SK-N-MC (cell line): ENCODE data around the gene PRDM10.
A peak's percentile ranks its signal among the peaks of the same experiment; 100 is the strongest.
"Not testable (repeated sequence)": the region's sequence is repeated elsewhere in the genome, so short reads cannot be mapped to it uniquely, and the experiment has no call there.

ENCODE experiments used
- DNase-seq: peaks from one replicate; pipeline ENCODE4 v3.0.0-alpha.2; 2011; ENCODE audit warnings: low read depth, low spot score
- H3K27ac ChIP-seq: fragments of 200-600 bp; sonication (generic); 2 replicates; pipeline ENCODE4 v1.5.1; 2016; ENCODE audit warnings: mixed run types
- H3K36me3 ChIP-seq: fragments of 200-600 bp; sonication (generic); 2 replicates; pipeline ENCODE4 v1.6.1; 2017; ENCODE audit warnings: antibody characterized with exemption, low read length, mixed read lengths; ENCODE audit not compliant: insufficient read depth
- H3K4me3 ChIP-seq: fragments of 200-600 bp; sonication (generic); 2 replicates; pipeline ENCODE4 v1.5.1; 2016
- H3K9ac ChIP-seq: fragments of 200-600 bp; sonication (generic); 2 replicates; pipeline ENCODE4 v1.8.0; 2017; ENCODE audit warnings: mixed run types, mixed read lengths; ENCODE audit not compliant: insufficient read length
- H3K9me3 ChIP-seq: fragments of 200-600 bp; sonication (generic); 2 replicates; pipeline ENCODE4 v1.6.1; 2017; ENCODE audit warnings: low read depth, mild to moderate bottlenecking, antibody characterized with exemption, low read length, moderate library complexity, mixed read lengths
- EZH2 ChIP-seq: fragments of 200-600 bp; sonication (generic); IDR thresholded peaks from one replicate; pipeline ENCODE4 v1.6.1; 2017; ENCODE audit warnings: antibody characterized with exemption
- FOXP2 ChIP-seq: optimal IDR thresholded peaks from 2 replicates; pipeline ENCODE3; 2011; ENCODE audit warnings: mild to moderate bottlenecking, moderate library complexity; ENCODE audit not compliant: insufficient read depth; ENCODE audit errors: extremely low read length, control extremely low read depth
- POLR2AphosphoS5 ChIP-seq: IDR thresholded peaks from 2 replicates; pipeline ENCODE4 v1.6.1; 2012; ENCODE audit warnings: mild to moderate bottlenecking, low read depth, low read length, borderline replicate concordance

The PRDM10 gene

GRCh38 chr11:129881570-129882170, 121.0 kb downstream of the PRDM10 start:
- peaks cover 97% of the 10 kb centered on the region for H3K36me3 ChIP-seq
- H3K27ac ChIP-seq = no peak overlapping the region
- TF ChIP-seq EZH2 = no peak
- TF ChIP-seq POLR2AphosphoS5 = no peak
- TF ChIP-seq FOXP2 = no peak

GRCh38 chr11:129880311-129880710, 122.3 kb downstream of the PRDM10 start:
- H3K9me3 ChIP-seq = no peaks in the 10 kb centered on the region
- TF ChIP-seq POLR2AphosphoS5 (no peak), EZH2 (no peak), FOXP2 (no peak)

More at GRCh38 chr11:129881570-129882170, 121.0 kb downstream of the PRDM10 start:
- Histone ChIP-seq H3K4me3 (no peak overlapping the region), H3K9me3 (no peaks in the 10 kb centered on the region), H3K9ac (no peak overlapping the region)
- no peak for DNase-seq

GRCh38 chr11:129871914-129872313, 130.7 kb downstream of the PRDM10 start:
- H3K9ac ChIP-seq = no peak overlapping the region
- TF ChIP-seq EZH2 = no peak
- no peak for DNase-seq
- no peaks in the 10 kb centered on the region for H3K9me3 ChIP-seq
- H3K36me3 ChIP-seq = peaks cover 99% of the 10 kb centered on the region
- H3K4me3 ChIP-seq = no peak overlapping the region
- no peak overlapping the region for H3K27ac ChIP-seq

More at GRCh38 chr11:129880311-129880710, 122.3 kb downstream of the PRDM10 start:
- no peak for DNase-seq
- Histone ChIP-seq H3K9ac (no peak overlapping the region), H3K27ac (no peak overlapping the region), H3K36me3 (peaks cover 96% of the 10 kb centered on the region), H3K4me3 (no peak overlapping the region)

- not testable (repeated sequence) for H3K4me3 ChIP-seq, DNase-seq, H3K9me3 ChIP-seq, H3K27ac ChIP-seq, H3K9ac ChIP-seq
- H3K36me3 ChIP-seq = peaks cover 99% of the 10 kb centered on the region
These were observed 134.0 kb downstream of the PRDM10 start for GRCh38 chr11:129868626-129869025.

GRCh38 chr11:129866311-129866710, 136.3 kb downstream of the PRDM10 start:
- Histone ChIP-seq H3K9me3 (no peaks in the 10 kb centered on the region), H3K27ac (no peak overlapping the region), H3K9ac (no peak overlapping the region), H3K36me3 (peaks cover 87% of the 10 kb centered on the region), H3K4me3 (no peak overlapping the region)
- no peak for TF ChIP-seq FOXP2
- TF ChIP-seq POLR2AphosphoS5 = no peak
- TF ChIP-seq EZH2 = no peak
- no peak for DNase-seq

GRCh38 chr11:129865701-129866100, 136.9 kb downstream of the PRDM10 start:
- Histone ChIP-seq H3K4me3 (no peak overlapping the region), H3K27ac (no peak overlapping the region), H3K9ac (no peak overlapping the region), H3K36me3 (peaks cover 81% of the 10 kb centered on the region), H3K9me3 (no peaks in the 10 kb centered on the region)
- no peak for DNase-seq
- no peak for TF ChIP-seq EZH2

- Histone ChIP-seq H3K27ac (no peak overlapping the region), H3K9ac (no peak overlapping the region), H3K9me3 (no peaks in the 10 kb centered on the region), H3K4me3 (no peak overlapping the region), H3K36me3 (peaks cover 75% of the 10 kb centered on the region)
- TF ChIP-seq FOXP2 (no peak), POLR2AphosphoS5 (no peak), EZH2 (no peak)
- DNase-seq = no peak
These were observed 137.8 kb downstream of the PRDM10 start for GRCh38 chr11:129864811-129865210.

GRCh38 chr11:129861702-129862522, 140.7 kb downstream of the PRDM10 start:
- Histone ChIP-seq H3K9ac (peak overlapping the region; percentile 66), H3K27ac (peak overlapping the region; percentile 95), H3K9me3 (no peaks in the 10 kb centered on the region), H3K36me3 (peaks cover 47% of the 10 kb centered on the region), H3K4me3 (peak overlapping the region; percentile 56)
- DNase-seq = peak; percentile 59
- TF ChIP-seq EZH2 (no peak), FOXP2 (no peak), POLR2AphosphoS5 (no peak)

GRCh38 chr11:129856036-129856435, 146.6 kb downstream of the PRDM10 start:
- no peak for DNase-seq

More at GRCh38 chr11:129856036-129856435, 146.6 kb downstream of the PRDM10 start:
- Histone ChIP-seq H3K9me3 (no peaks in the 10 kb centered on the region), H3K27ac (no peak overlapping the region), H3K9ac (no peak overlapping the region), H3K36me3 (peaks cover 4% of the 10 kb centered on the region; the same call in 1 of the 2 replicates), H3K4me3 (no peak overlapping the region)
- TF ChIP-seq EZH2 (no peak), POLR2AphosphoS5 (no peak), FOXP2 (no peak)
